Peyer's patch (tissue), 4 donors: Measurements from ENCODE around the gene TBRG1.

Source experiments
- POLR2A ChIP-seq, 2 donors: fragments of 450-650 bp; IDR thresholded peaks; one replicate each; pipeline ENCODE4 v1.5.1; 2017; ENCODE audit warnings: antibody characterized with exemption in 2 of 2, mild to moderate bottlenecking in 2 of 2, moderate library complexity in 2 of 2
- TF ChIP-seq, protein P1 (sequence below), 6 experiments: fragments of 450-650 bp in 4 of 6; fragments of 200-600 bp in 2 of 6; sonication (generic) in 1 of 6; IDR thresholded peaks; one replicate each; pipeline ENCODE4 v1.5.1; 2017 to 2019; ENCODE audit warnings: antibody characterized with exemption in 6 of 6, mild to moderate bottlenecking in 3 of 6, moderate library complexity in 1 of 6

DNA sequence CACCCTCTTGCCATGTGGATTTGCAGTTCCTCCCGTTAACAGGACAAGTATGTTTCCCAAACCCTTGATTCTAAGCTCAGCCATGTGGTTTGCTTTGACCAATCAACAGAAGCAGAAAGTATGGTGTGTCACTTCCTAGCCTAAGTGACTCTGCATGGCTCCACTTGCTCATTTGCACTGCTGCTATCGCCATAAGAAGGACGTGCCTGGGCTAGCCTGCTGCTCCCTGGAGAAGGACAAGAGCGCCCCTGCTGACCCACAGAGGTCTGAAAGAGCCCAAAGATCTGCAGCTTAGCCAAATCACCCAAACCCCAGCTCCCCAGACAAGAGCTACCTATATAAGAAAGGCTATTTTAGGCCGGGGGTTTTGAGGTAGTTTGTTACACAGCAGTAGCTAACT is 18.0 kb downstream of the TBRG1 start:
- TF ChIP-seq, protein P1, sequence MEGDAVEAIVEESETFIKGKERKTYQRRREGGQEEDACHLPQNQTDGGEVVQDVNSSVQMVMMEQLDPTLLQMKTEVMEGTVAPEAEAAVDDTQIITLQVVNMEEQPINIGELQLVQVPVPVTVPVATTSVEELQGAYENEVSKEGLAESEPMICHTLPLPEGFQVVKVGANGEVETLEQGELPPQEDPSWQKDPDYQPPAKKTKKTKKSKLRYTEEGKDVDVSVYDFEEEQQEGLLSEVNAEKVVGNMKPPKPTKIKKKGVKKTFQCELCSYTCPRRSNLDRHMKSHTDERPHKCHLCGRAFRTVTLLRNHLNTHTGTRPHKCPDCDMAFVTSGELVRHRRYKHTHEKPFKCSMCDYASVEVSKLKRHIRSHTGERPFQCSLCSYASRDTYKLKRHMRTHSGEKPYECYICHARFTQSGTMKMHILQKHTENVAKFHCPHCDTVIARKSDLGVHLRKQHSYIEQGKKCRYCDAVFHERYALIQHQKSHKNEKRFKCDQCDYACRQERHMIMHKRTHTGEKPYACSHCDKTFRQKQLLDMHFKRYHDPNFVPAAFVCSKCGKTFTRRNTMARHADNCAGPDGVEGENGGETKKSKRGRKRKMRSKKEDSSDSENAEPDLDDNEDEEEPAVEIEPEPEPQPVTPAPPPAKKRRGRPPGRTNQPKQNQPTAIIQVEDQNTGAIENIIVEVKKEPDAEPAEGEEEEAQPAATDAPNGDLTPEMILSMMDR (IDR thresholded peaks at IDR 0.05): no peak
- TF ChIP-seq POLR2A (IDR thresholded peaks at IDR 0.05): no peak
